ENCODE measurements around the gene TMBIM1.

The TMBIM1 gene

GRCh38 chr2:218307415-218308090 is 15.2 kb upstream of the TMBIM1 start:
- Mint-ChIP-seq H3K4me3 (no peak overlapping the region), H3K27ac (no peak overlapping the region), H3K36me3 (no peaks in the 10 kb centered on the region), H3K9me3 (no peaks in the 10 kb centered on the region), H3K4me1 (no peaks in the 10 kb centered on the region)
- DNase-seq (ENCODE audit: low spot score in 2 of 2), result no peak
- ATAC-seq, result no peak

DNA sequence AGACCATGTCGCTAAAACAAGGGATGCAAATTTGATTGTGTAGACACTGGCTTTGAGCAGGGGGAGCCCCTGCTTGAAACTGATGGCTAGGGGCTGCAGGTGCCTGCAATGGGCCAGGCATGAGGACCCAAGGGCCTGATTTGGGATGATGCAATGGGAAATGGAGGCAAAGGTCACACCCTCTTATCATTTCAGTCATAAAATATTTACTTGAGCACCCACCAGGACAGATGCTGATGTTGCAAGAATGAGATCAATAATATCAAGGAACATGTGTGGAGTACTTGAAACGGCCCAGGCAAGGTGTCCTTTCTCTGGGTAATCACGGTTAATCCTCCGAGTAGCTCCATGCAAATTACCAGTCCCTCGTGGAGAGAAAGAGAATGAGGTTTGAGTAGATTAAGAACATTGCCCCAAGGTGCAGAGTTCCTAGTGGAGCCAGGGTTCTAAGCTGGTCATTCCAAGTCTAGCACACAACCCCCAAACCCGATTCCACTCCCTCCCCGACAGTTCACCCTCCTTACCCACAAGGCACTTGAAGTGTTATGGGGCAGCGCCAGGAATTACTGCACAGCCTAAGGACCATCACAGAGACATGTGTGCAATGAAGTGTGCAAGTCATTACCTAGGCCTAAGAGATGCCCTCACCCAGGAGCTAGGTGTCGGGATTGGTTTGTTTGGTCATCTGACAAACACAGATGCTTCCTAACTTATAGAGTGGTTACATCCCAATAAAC is 14.0 kb upstream of the TMBIM1 start:
- Mint-ChIP-seq H3K9me3 (no peaks in the 10 kb centered on the region), H3K27ac (no peak overlapping the region), H3K4me3 (no peak overlapping the region), H3K36me3 (no peaks in the 10 kb centered on the region), H3K4me1 (peaks cover 3% of the 10 kb centered on the region)
- ATAC-seq (no peak), DNase-seq (ENCODE audit: low spot score in 2 of 2) (no peak)

GRCh38 chr2:218305383-218305782 is 13.1 kb upstream of the TMBIM1 start:
- no peaks in the 10 kb centered on the region for H3K36me3 Mint-ChIP-seq

GRCh38 chr2:218301176-218301819 is 9.0 kb upstream of the TMBIM1 start:
- ATAC-seq (peak; percentile 87), DNase-seq (ENCODE audit: low spot score in 2 of 2) (peak; percentile 82 to 94)
- no peak overlapping the region for H3K4me3 Mint-ChIP-seq
- H3K9me3 Mint-ChIP-seq, result no peaks in the 10 kb centered on the region
- peak overlapping the region; percentile 55 for H3K27ac Mint-ChIP-seq
- no peaks in the 10 kb centered on the region for H3K36me3 Mint-ChIP-seq
- peaks cover 5% of the 10 kb centered on the region for H3K4me1 Mint-ChIP-seq

More at GRCh38 chr2:218305383-218305782, 13.1 kb upstream of the TMBIM1 start:
- H3K9me3 Mint-ChIP-seq, result no peaks in the 10 kb centered on the region
- DNase-seq (ENCODE audit: low spot score in 2 of 2), result no peak
- no peak overlapping the region for H3K27ac Mint-ChIP-seq
- peaks cover 5% of the 10 kb centered on the region for H3K4me1 Mint-ChIP-seq
- no peak overlapping the region for H3K4me3 Mint-ChIP-seq
- no peak for ATAC-seq

- no peak overlapping the region for H3K4me3 Mint-ChIP-seq
- ATAC-seq, result no peak
- no peaks in the 10 kb centered on the region for H3K9me3 Mint-ChIP-seq
- no peak for DNase-seq (ENCODE audit: low spot score in 2 of 2)
- peaks cover 5% of the 10 kb centered on the region for H3K4me1 Mint-ChIP-seq
- no peaks in the 10 kb centered on the region for H3K36me3 Mint-ChIP-seq
- no peak overlapping the region for H3K27ac Mint-ChIP-seq
Measured at GRCh38 chr2:218300141-218300540, 7.8 kb upstream of the TMBIM1 start.

- ATAC-seq (no peak), DNase-seq (ENCODE audit: low spot score in 2 of 2) (no peak)
- Mint-ChIP-seq H3K9me3 (no peaks in the 10 kb centered on the region), H3K36me3 (no peaks in the 10 kb centered on the region), H3K4me1 (peaks cover 19% of the 10 kb centered on the region), H3K4me3 (no peak overlapping the region), H3K27ac (no peak overlapping the region)
Measured at GRCh38 chr2:218298314-218298875, 6.1 kb upstream of the TMBIM1 start.

GRCh38 chr2:218296847-218297246 is 4.5 kb upstream of the TMBIM1 start:
- ATAC-seq (no peak), DNase-seq (ENCODE audit: low spot score in 2 of 2) (no peak)
- H3K36me3 Mint-ChIP-seq, result no peaks in the 10 kb centered on the region
- no peak overlapping the region for H3K4me3 Mint-ChIP-seq
- H3K4me1 Mint-ChIP-seq, result peaks cover 19% of the 10 kb centered on the region
- no peaks in the 10 kb centered on the region for H3K9me3 Mint-ChIP-seq
- no peak overlapping the region for H3K27ac Mint-ChIP-seq

GRCh38 chr2:218296200-218296599 is 3.9 kb upstream of the TMBIM1 start:
- no peak overlapping the region for H3K4me3 Mint-ChIP-seq
- ATAC-seq, result no peak
- no peak overlapping the region for H3K27ac Mint-ChIP-seq
- peaks cover 17% of the 10 kb centered on the region for H3K4me1 Mint-ChIP-seq
- no peaks in the 10 kb centered on the region for H3K36me3 Mint-ChIP-seq
- no peak for DNase-seq (ENCODE audit: low spot score in 2 of 2)
- H3K9me3 Mint-ChIP-seq, result no peaks in the 10 kb centered on the region

DNA sequence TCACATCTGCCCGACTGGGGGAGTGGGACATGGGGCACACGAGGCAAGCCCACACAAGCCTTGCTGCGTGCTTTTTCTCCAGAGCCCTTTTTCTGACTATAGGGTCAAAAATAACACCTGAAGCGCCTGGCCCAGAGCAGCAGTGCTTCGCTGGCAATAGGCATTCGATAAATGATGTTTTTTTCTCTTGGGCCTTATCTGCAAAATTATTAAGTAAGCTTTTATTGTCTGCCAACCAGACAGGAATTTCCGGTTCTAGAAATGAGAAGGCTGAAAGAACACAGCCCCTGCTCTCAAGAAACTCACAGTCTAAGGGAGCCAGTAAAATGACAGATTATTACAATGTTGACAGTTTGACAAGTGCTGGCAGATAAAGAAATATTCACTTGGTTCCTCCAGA is 2.7 kb upstream of the TMBIM1 start:
- Mint-ChIP-seq H3K4me1 (peaks cover 28% of the 10 kb centered on the region), H3K36me3 (no peaks in the 10 kb centered on the region), H3K9me3 (no peaks in the 10 kb centered on the region), H3K27ac (peak overlapping the region; percentile 40), H3K4me3 (no peak overlapping the region)
- ATAC-seq (no peak), DNase-seq (ENCODE audit: low spot score in 2 of 2) (no peak)

DNA sequence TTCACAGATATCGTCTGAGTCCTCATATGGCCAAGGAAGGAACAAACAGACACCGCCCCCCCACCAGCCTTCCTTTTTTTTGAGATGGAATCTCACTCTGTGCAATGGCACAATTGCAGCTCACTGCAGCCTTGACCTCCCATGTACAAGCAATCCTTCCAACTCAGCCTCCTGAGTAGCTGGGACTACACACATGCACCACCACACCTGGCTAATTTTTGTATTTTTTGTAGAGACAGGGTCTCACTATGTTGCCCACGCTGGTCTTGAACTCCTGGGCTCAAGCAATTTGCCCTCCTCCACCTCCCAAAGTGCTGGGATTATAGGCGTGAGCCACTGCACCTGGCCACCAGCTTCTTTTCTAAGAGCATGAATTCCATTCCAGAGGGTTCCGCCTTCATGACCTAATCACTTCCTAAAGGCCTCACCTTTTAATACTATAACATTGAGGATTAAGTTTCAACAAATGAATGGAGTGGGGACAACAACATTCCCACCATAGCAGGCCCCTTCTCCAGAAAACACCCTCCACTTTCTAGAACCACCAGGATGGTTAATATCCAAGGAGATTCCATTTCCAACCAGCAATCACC is 2.2 kb upstream of the TMBIM1 start:
- Mint-ChIP-seq H3K27ac (no peak overlapping the region), H3K4me1 (peaks cover 33% of the 10 kb centered on the region), H3K4me3 (no peak overlapping the region), H3K36me3 (no peaks in the 10 kb centered on the region), H3K9me3 (no peaks in the 10 kb centered on the region)
- ATAC-seq (no peak), DNase-seq (ENCODE audit: low spot score in 2 of 2) (no peak)

DNA sequence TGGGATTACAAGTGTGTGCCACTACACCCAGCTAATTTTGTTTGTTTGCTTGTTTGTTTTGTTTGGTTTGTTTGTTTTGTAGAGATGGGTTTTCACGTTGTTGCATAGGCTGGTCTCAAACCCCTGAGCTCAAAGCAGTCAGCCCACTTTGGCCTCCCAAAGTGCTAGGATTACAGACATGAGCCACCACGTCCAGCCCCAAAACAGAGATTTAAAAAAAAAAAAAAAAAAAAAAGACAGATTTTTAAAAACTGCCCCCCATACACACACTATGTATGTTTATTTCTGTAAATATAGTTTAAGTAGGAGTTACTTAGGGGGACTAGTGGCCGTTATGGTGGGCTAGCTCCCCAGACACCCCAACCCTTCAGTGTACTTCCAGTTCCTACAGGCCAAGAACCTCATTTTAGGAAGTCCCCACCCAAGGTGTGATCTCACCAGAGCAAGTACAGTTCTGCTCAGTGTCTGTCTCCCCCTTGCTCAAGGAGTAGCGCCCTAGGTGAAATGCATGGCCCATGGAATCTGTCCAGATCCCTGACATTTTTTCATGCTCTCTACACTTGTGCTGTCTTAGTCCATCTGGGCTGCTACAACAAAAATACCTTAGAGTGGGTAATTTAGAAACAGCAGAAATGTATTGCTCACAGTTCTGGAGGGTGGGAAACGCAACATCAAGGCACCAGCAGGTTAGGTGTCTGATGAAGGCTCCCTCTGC is 1.6 kb upstream of the TMBIM1 start:
- H3K4me3 Mint-ChIP-seq, result peak overlapping the region; percentile 88
- H3K9me3 Mint-ChIP-seq, result no peaks in the 10 kb centered on the region
- no peak overlapping the region for H3K27ac Mint-ChIP-seq
- no peak for ATAC-seq
- peaks cover 39% of the 10 kb centered on the region for H3K4me1 Mint-ChIP-seq
- peaks cover 5% of the 10 kb centered on the region for H3K36me3 Mint-ChIP-seq
- no peak for DNase-seq (ENCODE audit: low spot score in 2 of 2)

GRCh38 chr2:218291318-218292047 is 820 bp downstream of the TMBIM1 start:
- H3K4me3 Mint-ChIP-seq, result peak overlapping the region; percentile 88
- peak overlapping the region; percentile 99 for H3K27ac Mint-ChIP-seq
- H3K9me3 Mint-ChIP-seq, result no peaks in the 10 kb centered on the region
- DNase-seq (ENCODE audit: low spot score in 2 of 2) (no peak), ATAC-seq (no peak)
- H3K36me3 Mint-ChIP-seq, result peaks cover 22% of the 10 kb centered on the region
- peaks cover 62% of the 10 kb centered on the region for H3K4me1 Mint-ChIP-seq

GRCh38 chr2:218290316-218291261 is 1.7 kb downstream of the TMBIM1 start:
- Mint-ChIP-seq H3K9me3 (no peaks in the 10 kb centered on the region), H3K27ac (peak overlapping the region; percentile 99), H3K36me3 (peaks cover 28% of the 10 kb centered on the region), H3K4me1 (peaks cover 71% of the 10 kb centered on the region), H3K4me3 (peak overlapping the region; percentile 88)
- ATAC-seq (no peak), DNase-seq (ENCODE audit: low spot score in 2 of 2) (peak in 1 of 2 donors; percentile 66)
